Body of pancreas (tissue), 4 donors: Measurements from ENCODE around the gene HTR2C. TPM values are rescaled to one million over a fixed set of nuclear protein-coding genes. Genes with fewer than 3 reads are reported as not detected.

Source experiments
- ATAC-seq: fragments of 150-250 bp; one replicate; pipeline ENCODE4 v1.9.1; 2016
- DNase-seq, 4 donors: peaks; one replicate each; pipeline ENCODE4 v3.0.0-alpha.2; 2019
- H3K27ac ChIP-seq, 4 donors: fragments of 200-600 bp; sonication (generic); 1 replicate in 3 of 4; 2 replicates in 1 of 4; pipeline versions ENCODE4 v1.5.1 to v1.6.1; 2016 to 2019; ENCODE audit warnings: mild to moderate bottlenecking in 1 of 4, mixed read lengths in 1 of 4, moderate library complexity in 1 of 4
- H3K27me3 ChIP-seq, 2 donors: fragments of 200-600 bp; sonication (generic); one replicate each; pipeline ENCODE4 v1.6.0; 2016; ENCODE audit warnings: mild to moderate bottlenecking in 1 of 2
- H3K36me3 ChIP-seq, 2 donors: fragments of 200-600 bp; sonication (generic); replicated peaks in 1 of 2; 2 replicates each; pipeline ENCODE4 v1.5.1; 2016; ENCODE audit warnings: low read depth in 2 of 2; ENCODE audit not compliant: insufficient read depth in 1 of 2
- H3K4me1 ChIP-seq: fragments of 200-600 bp; sonication (generic); one replicate; pipeline ENCODE4 v1.6.0; 2016
- H3K4me3 ChIP-seq, 2 donors: fragments of 200-600 bp; sonication (generic); 1 replicate in 1 of 2; 2 replicates in 1 of 2; pipeline ENCODE4 v1.5.1; 2016 to 2019
- H3K9me3 ChIP-seq, 3 donors: fragments of 200-600 bp; sonication (generic); 1 replicate in 2 of 3; 2 replicates in 1 of 3; pipeline ENCODE4 v1.5.1; 2016
- POLR2A ChIP-seq, 3 donors: fragments of 450-650 bp; IDR thresholded peaks; one replicate each; pipeline ENCODE4 v1.6.1; 2016; ENCODE audit warnings: antibody characterized with exemption in 3 of 3, mild to moderate bottlenecking in 2 of 3
- whole genome bisulfite sequencing, 2 donors: methylation state at CpG; one replicate each; pipeline ENCODE4 v1.1.5; 2017; 5-methylcytosine and 5-hydroxymethylcytosine counted together
- intact Hi-C: fragments of 100-400 bp; cut with DNase I; formaldehyde crosslinking; loops from one replicate; pipeline ENCODE4 v1.15.1; 2023
- total RNA-seq, 2 donors: library from RNA; depleted of rRNA; stranded (reverse); fragments of >200 nt; gene quantifications; one replicate each; pipeline ENCODE4 v1.1.0, GENCODE V29; 2016
- TF ChIP-seq, protein P1 (sequence below), 7 experiments: fragments of 450-650 bp in 4 of 7; fragments of 200-600 bp in 3 of 7; sonication (generic) in 3 of 7; IDR thresholded peaks; one replicate each; pipeline ENCODE4 v1.5.1; 2016 to 2019; ENCODE audit warnings: antibody characterized with exemption in 7 of 7

HTR2C gene
- not detected for total RNA-seq

DNA sequence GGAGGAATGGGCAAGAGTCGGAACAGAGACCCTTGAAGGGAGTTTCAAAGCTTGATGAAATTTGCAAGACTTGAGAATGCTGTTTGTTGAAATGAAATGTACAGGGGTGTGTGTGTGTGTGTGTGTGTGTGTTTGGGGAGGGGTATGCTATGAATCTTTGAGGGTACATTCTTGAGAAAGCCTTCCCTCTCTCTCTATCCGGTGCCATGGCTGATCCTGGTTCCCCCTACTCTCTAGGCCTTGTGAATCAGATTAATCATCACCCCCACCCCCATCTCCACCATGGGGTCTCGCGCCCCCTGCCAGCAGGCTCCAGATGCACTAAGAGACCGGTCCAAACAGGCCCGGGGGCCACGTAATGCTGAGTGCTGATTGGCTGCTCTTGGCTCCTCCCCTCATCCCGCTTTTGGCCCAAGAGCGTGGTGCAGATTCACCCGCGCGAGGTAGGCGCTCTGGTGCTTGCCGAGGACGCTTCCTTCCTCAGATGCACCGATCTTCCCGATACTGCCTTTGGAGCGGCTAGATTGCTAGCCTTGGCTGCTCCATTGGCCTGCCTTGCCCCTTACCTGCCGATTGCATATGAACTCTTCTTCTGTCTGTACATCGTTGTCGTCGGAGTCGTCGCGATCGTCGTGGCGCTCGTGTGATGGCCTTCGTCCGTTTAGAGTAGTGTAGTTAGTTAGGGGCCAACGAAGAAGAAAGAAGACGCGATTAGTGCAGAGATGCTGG is at the start of gene HTR2C:
Gene HTR2C, plus strand, starts transcription at position 441 of the 729 bp plus-strand sequence. CDS start 142,851 bp downstream, outside the sequence.
- no peak for ATAC-seq
- no peak for DNase-seq
- H3K9me3 ChIP-seq = no peaks in the 10 kb centered on the region
- TF ChIP-seq POLR2A (IDR thresholded peaks at IDR 0.05) = no peak
- TF ChIP-seq, protein P1, sequence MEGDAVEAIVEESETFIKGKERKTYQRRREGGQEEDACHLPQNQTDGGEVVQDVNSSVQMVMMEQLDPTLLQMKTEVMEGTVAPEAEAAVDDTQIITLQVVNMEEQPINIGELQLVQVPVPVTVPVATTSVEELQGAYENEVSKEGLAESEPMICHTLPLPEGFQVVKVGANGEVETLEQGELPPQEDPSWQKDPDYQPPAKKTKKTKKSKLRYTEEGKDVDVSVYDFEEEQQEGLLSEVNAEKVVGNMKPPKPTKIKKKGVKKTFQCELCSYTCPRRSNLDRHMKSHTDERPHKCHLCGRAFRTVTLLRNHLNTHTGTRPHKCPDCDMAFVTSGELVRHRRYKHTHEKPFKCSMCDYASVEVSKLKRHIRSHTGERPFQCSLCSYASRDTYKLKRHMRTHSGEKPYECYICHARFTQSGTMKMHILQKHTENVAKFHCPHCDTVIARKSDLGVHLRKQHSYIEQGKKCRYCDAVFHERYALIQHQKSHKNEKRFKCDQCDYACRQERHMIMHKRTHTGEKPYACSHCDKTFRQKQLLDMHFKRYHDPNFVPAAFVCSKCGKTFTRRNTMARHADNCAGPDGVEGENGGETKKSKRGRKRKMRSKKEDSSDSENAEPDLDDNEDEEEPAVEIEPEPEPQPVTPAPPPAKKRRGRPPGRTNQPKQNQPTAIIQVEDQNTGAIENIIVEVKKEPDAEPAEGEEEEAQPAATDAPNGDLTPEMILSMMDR (IDR thresholded peaks at IDR 0.05) = no peak
- H3K27me3 ChIP-seq = no peaks in the 10 kb centered on the region
- WGBS, 2 donors = 2 to 4% methylated on average over 13 to 27 of the region's 34 CpGs
- H3K4me1 ChIP-seq = no peaks in the 10 kb centered on the region
- no peaks in the 10 kb centered on the region for H3K36me3 ChIP-seq
- no peak within 1 kb of the TSS for H3K27ac ChIP-seq
- H3K4me3 ChIP-seq = no peak within 1 kb of the TSS
- intact Hi-C loops = no loop called here

DNA sequence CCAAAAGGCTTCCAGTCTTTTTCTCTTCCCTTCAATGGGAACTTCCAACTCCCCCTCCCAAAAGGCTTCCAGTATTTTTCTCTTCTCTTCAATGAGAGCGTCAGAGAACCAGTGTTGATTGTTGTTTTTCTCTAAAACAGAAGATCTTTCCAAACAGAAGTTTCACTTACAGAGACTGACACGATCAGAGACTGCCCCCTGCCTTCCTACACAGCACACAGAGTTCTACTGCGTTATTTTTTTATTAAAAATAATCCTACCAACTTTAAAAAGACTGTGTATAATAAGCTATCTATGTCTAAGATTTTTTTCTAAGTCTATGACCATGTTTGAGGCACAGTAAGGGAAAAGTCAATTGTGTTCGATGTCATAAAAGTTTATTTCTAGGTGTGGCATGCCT is 3.5 kb upstream of the HTR2C start:
- Histone ChIP-seq H3K4me3 (no peak overlapping the region), H3K27me3 (no peaks in the 10 kb centered on the region), H3K9me3 (no peaks in the 10 kb centered on the region), H3K4me1 (no peaks in the 10 kb centered on the region), H3K27ac (no peak overlapping the region), H3K36me3 (no peaks in the 10 kb centered on the region)
- intact Hi-C loops = no loop called here
- WGBS, 2 donors = 5 to 7% methylated on average over 4 of the region's 4 CpGs
- TF ChIP-seq, protein P1 (IDR thresholded peaks at IDR 0.05) = no peak
- no peak for TF ChIP-seq POLR2A (IDR thresholded peaks at IDR 0.05)
- ATAC-seq (no peak), DNase-seq (no peak)

DNA sequence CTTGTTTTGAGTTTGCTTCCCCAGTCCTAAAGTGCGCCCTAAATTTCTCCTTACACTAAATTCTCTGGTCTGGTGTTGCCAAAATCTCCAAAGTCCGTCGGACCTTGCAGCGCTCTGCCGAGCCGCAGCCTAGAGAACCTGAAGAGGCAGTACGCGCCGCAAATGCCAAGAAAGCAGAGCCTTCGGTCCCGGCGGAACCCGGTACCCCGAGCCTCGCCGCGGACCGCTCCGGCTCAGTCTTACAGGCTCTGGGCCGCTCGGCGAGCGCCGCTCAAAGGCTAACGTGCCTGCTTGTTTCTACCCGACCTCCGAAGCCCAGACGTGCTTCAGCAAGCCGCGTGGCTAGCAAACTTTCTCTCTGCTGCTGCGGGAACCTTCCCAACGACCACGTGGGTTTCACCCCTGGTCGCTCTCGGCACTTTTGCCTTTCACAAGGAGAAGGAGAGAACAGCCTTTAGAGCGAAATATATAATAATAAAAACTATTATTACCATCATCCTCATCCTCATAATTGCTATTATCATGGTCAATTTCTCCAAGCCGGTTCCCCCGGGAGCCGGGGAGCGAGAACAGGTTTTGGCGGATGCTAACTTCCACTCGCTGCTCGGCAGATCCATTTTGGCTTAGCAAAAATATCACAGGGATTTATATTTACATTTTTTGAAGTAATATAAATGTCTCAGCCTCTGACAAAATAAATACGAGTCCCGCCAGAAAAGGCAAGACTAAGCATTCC is 2.2 kb upstream of the HTR2C start:
- H3K27ac ChIP-seq = no peak overlapping the region
- TF ChIP-seq, protein P1 (IDR thresholded peaks at IDR 0.05) = no peak
- no peak for TF ChIP-seq POLR2A (IDR thresholded peaks at IDR 0.05)
- H3K27me3 ChIP-seq = no peaks in the 10 kb centered on the region
- DNase-seq (no peak), ATAC-seq (no peak)
- H3K9me3 ChIP-seq = no peaks in the 10 kb centered on the region
- intact Hi-C loops = no loop called here
- no peaks in the 10 kb centered on the region for H3K4me1 ChIP-seq
- no peaks in the 10 kb centered on the region for H3K36me3 ChIP-seq
- 1 to 3% methylated on average over 12 to 36 of the region's 45 CpGs for WGBS, 2 donors
- H3K4me3 ChIP-seq = no peak overlapping the region

DNA sequence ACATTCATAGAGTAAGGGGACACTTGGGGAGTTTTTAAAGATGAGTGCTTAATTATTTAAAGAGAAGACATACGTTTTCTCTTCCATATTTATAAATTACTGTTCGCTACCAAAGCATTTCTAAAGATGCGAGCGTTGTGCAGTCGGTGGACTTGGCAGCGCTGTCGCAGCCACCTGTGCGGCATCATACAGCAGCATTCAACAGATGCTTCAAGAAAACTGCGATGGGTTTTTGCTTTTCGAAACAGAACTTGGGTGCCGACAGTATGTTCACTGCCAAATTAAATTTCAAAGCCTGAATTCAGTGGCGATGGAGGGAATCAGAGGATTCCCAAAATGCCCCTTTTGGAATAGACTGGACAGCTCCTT is 1.6 kb upstream of the HTR2C start:
- 6 to 9% methylated on average over 9 to 12 of the region's 12 CpGs for WGBS, 2 donors
- intact Hi-C loops = no loop called here

More for the DNA sequence above, 1.6 kb upstream of the HTR2C start:
- no peaks in the 10 kb centered on the region for H3K36me3 ChIP-seq
- H3K4me1 ChIP-seq = no peaks in the 10 kb centered on the region
- no peak for DNase-seq
- H3K9me3 ChIP-seq = no peaks in the 10 kb centered on the region
- H3K27me3 ChIP-seq = no peaks in the 10 kb centered on the region
- TF ChIP-seq, protein P1 (IDR thresholded peaks at IDR 0.05) = no peak
- TF ChIP-seq POLR2A (IDR thresholded peaks at IDR 0.05) = no peak
- ATAC-seq = no peak
- H3K27ac ChIP-seq = no peak overlapping the region
- H3K4me3 ChIP-seq = no peak overlapping the region
